Neural cell (in vitro differentiated cells): ENCODE results near the gene KIF6. TPM values are rescaled to one million over a fixed set of nuclear protein-coding genes. Genes with fewer than 3 reads are reported as not detected.
"Not testable (repeated sequence)": the region's sequence is repeated elsewhere in the genome, so short reads cannot be mapped to it uniquely, and the experiment has no call there.

Experiments used
- H2AFZ ChIP-seq: fragments of 200-600, 300-800 bp; sonication (generic), shearing (Covaris generic); 2 replicates; pipeline ENCODE4 v1.6.0; 2014; ENCODE audit warnings: low read depth, mild to moderate bottlenecking, antibody characterized with exemption, low read length, moderate library complexity
- H3F3A ChIP-seq: fragments of 200-600 bp; shearing (Covaris generic); 2 replicates; pipeline ENCODE4 v1.6.1; 2016; ENCODE audit warnings: mild to moderate bottlenecking, moderate library complexity, mixed read lengths, antibody characterized with exemption, low read length; ENCODE audit not compliant: insufficient read depth, poor library complexity, severe bottlenecking
- H3K27ac ChIP-seq: fragments of 200-600, 300-800 bp; sonication (generic), shearing (Covaris generic); 2 replicates; pipeline ENCODE4 v1.5.1; 2014; ENCODE audit warnings: mild to moderate bottlenecking, low read length, moderate library complexity
- H3K27me3 ChIP-seq: fragments of 300-800, 200-600 bp; sonication (generic), shearing (Covaris generic); 2 replicates; pipeline ENCODE4 v1.6.0; 2014; ENCODE audit warnings: mild to moderate bottlenecking, low read depth, low read length, moderate library complexity; ENCODE audit not compliant: insufficient read depth
- H3K36me3 ChIP-seq: fragments of 300-800, 200-600 bp; sonication (generic), shearing (Covaris generic); 2 replicates; pipeline ENCODE4 v1.5.1; 2014; ENCODE audit warnings: mild to moderate bottlenecking, antibody characterized with exemption, low read length, moderate library complexity; ENCODE audit not compliant: insufficient read depth
- H3K4me2 ChIP-seq: fragments of 300-800, 200-600 bp; sonication (generic), shearing (Covaris generic); 2 replicates; pipeline ENCODE4 v1.6.0; 2014; ENCODE audit warnings: mild to moderate bottlenecking, low read length
- H3K4me3 ChIP-seq: fragments of 300-800, 200-600 bp; sonication (generic), shearing (Covaris generic); 2 replicates; pipeline ENCODE4 v1.5.1; 2014; ENCODE audit warnings: mild to moderate bottlenecking, low read length, moderate library complexity
- H3K79me2 ChIP-seq: fragments of 200-600 bp; shearing (Covaris generic); replicated peaks from 2 replicates; pipeline ENCODE4 v1.6.0; 2014; ENCODE audit warnings: mild to moderate bottlenecking, low read length, moderate library complexity; ENCODE audit not compliant: insufficient read depth
- H3K9ac ChIP-seq: fragments of 300-800, 200-600 bp; sonication (generic), shearing (Covaris generic); 2 replicates; pipeline ENCODE4 v1.6.1; 2016; ENCODE audit warnings: mild to moderate bottlenecking, low read length, mixed read lengths
- H3K9me2 ChIP-seq: fragments of 200-600 bp; shearing (Covaris generic); 2 replicates; pipeline ENCODE4 v1.6.1; 2016; ENCODE audit warnings: mild to moderate bottlenecking, low read length, mixed read lengths; ENCODE audit not compliant: insufficient read depth
- H3K9me3 ChIP-seq: fragments of 200-600, 300-800 bp; sonication (generic), shearing (Covaris generic); 2 replicates; pipeline ENCODE4 v1.6.1; 2016; ENCODE audit warnings: mild to moderate bottlenecking, mixed run types, low read length, moderate library complexity, mixed read lengths
- H4K20me1 ChIP-seq: fragments of 200-600 bp; shearing (Covaris generic); 2 replicates; pipeline ENCODE4 v1.6.1; 2016; ENCODE audit warnings: mild to moderate bottlenecking, mixed run types; ENCODE audit not compliant: insufficient read depth
- CTCF ChIP-seq: fragments of 450-650 bp; IDR thresholded peaks from 2 replicates; pipeline ENCODE4 v1.5.1; 2014; ENCODE audit warnings: antibody characterized with exemption, mild to moderate bottlenecking, moderate library complexity; ENCODE audit not compliant: poor library complexity, severe bottlenecking
- EP300 ChIP-seq: fragments of 450-650 bp; conservative IDR thresholded peaks from 2 replicates; pipeline ENCODE4 v1.6.1; 2014; ENCODE audit warnings: antibody characterized with exemption, mild to moderate bottlenecking, moderate library complexity; ENCODE audit not compliant: poor library complexity, severe bottlenecking
- EZH2 ChIP-seq: fragments of 200-600, 300-800 bp; shearing (Covaris generic), sonication (generic); IDR thresholded peaks from 2 replicates; pipeline ENCODE4 v1.6.1; 2014; ENCODE audit warnings: antibody characterized with exemption, low read length, borderline replicate concordance, mild to moderate bottlenecking; ENCODE audit not compliant: insufficient read depth, poor library complexity, severe bottlenecking
- MXI1 ChIP-seq: fragments of 450-650 bp; conservative IDR thresholded peaks from 2 replicates; pipeline ENCODE4 v1.6.1; 2014; ENCODE audit warnings: antibody characterized with exemption, mild to moderate bottlenecking; ENCODE audit not compliant: poor library complexity, severe bottlenecking
- POLR2AphosphoS5 ChIP-seq: IDR thresholded peaks from 2 replicates; pipeline ENCODE4 v1.6.1; 2012
- RAD21 ChIP-seq: fragments of 450-650 bp; conservative IDR thresholded peaks from 2 replicates; pipeline ENCODE4 v1.6.1; 2014; ENCODE audit warnings: antibody characterized with exemption, mild to moderate bottlenecking, moderate library complexity
- SMC3 ChIP-seq: fragments of 450-650 bp; conservative IDR thresholded peaks from 2 replicates; pipeline ENCODE4 v1.6.1; 2014; ENCODE audit warnings: antibody characterized with exemption, mild to moderate bottlenecking, moderate library complexity; ENCODE audit not compliant: poor library complexity
- TAF1 ChIP-seq: IDR thresholded peaks from 2 replicates; pipeline ENCODE4 v1.6.1; 2012; ENCODE audit warnings: low read depth
- polyA plus RNA-seq: library from polyadenylated mRNA; depleted of rRNA; stranded (reverse); fragments of >200 nt; gene quantifications from 2 replicates; pipeline ENCODE4 v1.2.3, GENCODE V29; 2014
- TF ChIP-seq, protein P1 (sequence below): IDR thresholded peaks from 2 replicates; pipeline ENCODE4 v1.6.1; 2012; ENCODE audit warnings: borderline replicate concordance

The KIF6 gene
- polyA plus RNA-seq, 1 donor from 2014 or later: 2.1 TPM

DNA sequence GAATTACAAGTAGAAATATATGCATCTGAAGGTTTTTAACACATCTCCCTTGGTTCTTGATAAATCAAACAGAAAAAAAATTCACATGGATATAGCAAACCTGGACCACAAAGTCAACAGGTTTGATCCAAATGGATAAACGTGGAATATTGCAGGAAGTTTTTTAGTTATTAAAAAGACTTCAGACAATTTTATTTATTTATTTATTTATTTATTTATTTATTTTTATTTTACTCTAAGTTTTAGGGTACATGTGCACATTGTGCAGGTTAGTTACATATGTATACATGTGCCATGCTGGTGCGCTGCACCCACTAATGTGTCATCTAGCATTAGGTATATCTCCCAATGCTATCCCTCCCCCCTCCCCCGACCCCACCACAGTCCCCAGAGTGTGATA is 47.9 kb downstream of the KIF6 start:
- not testable (repeated sequence) for H3K4me2 ChIP-seq, H2AFZ ChIP-seq, H4K20me1 ChIP-seq, H3K4me3 ChIP-seq, H3K9me3 ChIP-seq, H3K9me2 ChIP-seq, H3K27me3 ChIP-seq, H3K79me2 ChIP-seq, H3K27ac ChIP-seq, H3F3A ChIP-seq, H3K36me3 ChIP-seq, H3K9ac ChIP-seq

- Histone ChIP-seq H3K79me2 (no peaks in the 10 kb centered on the region), H3K36me3 (no peaks in the 10 kb centered on the region), H3F3A (no peaks in the 10 kb centered on the region), H3K9me3 (no peaks in the 10 kb centered on the region), H4K20me1 (no peaks in the 10 kb centered on the region), H3K27ac (no peak overlapping the region), H3K9ac (no peak overlapping the region), H3K27me3 (no peaks in the 10 kb centered on the region), H3K4me3 (no peak overlapping the region), H2AFZ (no peak overlapping the region), H3K9me2 (no peaks in the 10 kb centered on the region), H3K4me2 (no peak overlapping the region)
- no peak for TF ChIP-seq EP300
Measured at GRCh38 chr6:39670519-39670918, 54.7 kb downstream of the KIF6 start.

GRCh38 chr6:39669973-39670342 is 55.2 kb downstream of the KIF6 start:
- no peaks in the 10 kb centered on the region for H4K20me1 ChIP-seq
- H3K27ac ChIP-seq: no peak overlapping the region

More at GRCh38 chr6:39669973-39670342, 55.2 kb downstream of the KIF6 start:
- Histone ChIP-seq H3K27me3 (no peaks in the 10 kb centered on the region), H3K9me2 (no peaks in the 10 kb centered on the region), H3K9ac (no peak overlapping the region), H3K4me3 (no peak overlapping the region), H3K79me2 (no peaks in the 10 kb centered on the region), H2AFZ (no peak overlapping the region), H3K4me2 (no peak overlapping the region), H3K9me3 (no peaks in the 10 kb centered on the region), H3F3A (no peaks in the 10 kb centered on the region), H3K36me3 (no peaks in the 10 kb centered on the region)
- no peak for TF ChIP-seq MXI1
- TF ChIP-seq TAF1: no peak
- TF ChIP-seq SMC3: no peak
- no peak for TF ChIP-seq EZH2
- no peak for TF ChIP-seq POLR2AphosphoS5
- TF ChIP-seq, protein P1, sequence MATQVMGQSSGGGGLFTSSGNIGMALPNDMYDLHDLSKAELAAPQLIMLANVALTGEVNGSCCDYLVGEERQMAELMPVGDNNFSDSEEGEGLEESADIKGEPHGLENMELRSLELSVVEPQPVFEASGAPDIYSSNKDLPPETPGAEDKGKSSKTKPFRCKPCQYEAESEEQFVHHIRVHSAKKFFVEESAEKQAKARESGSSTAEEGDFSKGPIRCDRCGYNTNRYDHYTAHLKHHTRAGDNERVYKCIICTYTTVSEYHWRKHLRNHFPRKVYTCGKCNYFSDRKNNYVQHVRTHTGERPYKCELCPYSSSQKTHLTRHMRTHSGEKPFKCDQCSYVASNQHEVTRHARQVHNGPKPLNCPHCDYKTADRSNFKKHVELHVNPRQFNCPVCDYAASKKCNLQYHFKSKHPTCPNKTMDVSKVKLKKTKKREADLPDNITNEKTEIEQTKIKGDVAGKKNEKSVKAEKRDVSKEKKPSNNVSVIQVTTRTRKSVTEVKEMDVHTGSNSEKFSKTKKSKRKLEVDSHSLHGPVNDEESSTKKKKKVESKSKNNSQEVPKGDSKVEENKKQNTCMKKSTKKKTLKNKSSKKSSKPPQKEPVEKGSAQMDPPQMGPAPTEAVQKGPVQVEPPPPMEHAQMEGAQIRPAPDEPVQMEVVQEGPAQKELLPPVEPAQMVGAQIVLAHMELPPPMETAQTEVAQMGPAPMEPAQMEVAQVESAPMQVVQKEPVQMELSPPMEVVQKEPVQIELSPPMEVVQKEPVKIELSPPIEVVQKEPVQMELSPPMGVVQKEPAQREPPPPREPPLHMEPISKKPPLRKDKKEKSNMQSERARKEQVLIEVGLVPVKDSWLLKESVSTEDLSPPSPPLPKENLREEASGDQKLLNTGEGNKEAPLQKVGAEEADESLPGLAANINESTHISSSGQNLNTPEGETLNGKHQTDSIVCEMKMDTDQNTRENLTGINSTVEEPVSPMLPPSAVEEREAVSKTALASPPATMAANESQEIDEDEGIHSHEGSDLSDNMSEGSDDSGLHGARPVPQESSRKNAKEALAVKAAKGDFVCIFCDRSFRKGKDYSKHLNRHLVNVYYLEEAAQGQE: no peak
- TF ChIP-seq EP300: no peak
- no peak for TF ChIP-seq CTCF
- no peak for TF ChIP-seq RAD21
